Measurements from ENCODE around the gene MRPL17.
A peak's percentile ranks its signal among the peaks of the same experiment; 100 is the strongest.

MRPL17 gene

DNA sequence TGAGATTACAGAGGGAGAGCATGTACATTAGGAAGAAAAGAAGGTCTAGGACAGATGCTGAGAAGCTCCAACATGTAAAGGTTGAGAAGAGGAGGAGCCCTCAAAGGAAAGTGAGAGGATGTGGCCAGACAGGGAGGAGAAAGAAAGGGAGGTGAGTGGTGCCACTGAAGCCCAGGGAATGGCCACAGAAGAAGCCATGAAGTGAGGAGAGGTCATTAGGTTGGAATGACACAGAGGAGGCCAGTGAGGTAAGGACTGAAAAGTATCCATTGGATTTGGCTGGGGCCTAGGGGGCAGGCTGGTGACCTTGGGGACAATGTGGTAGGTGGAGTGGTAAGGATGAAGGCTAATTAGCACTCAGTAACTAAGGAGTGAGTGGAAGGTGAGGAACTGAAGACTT, 24.5 kb downstream of the MRPL17 start:
- H3K27ac ChIP-seq, result no peak overlapping the region
- H3K4me3 ChIP-seq, result no peak overlapping the region
- no peak overlapping the region for H3K4me2 ChIP-seq
- no peak for TF ChIP-seq Cebpa-rat (IDR thresholded peaks at IDR 0.05)
- no peaks in the 10 kb centered on the region for H3K36me3 ChIP-seq
- H4K20me1 ChIP-seq, result no peaks in the 10 kb centered on the region
- H3K27me3 ChIP-seq, result peaks cover 18 to 39% (median 35%) of the 10 kb centered on the region in 11 experiments
- H3K4me1 ChIP-seq, result peaks cover 11 to 24% (median 15%) of the 10 kb centered on the region in 10 experiments
- H3K9ac ChIP-seq, result no peak overlapping the region
- no peaks in the 10 kb centered on the region for H3K9me3 ChIP-seq (replicated peaks in 1 of 11)

DNA sequence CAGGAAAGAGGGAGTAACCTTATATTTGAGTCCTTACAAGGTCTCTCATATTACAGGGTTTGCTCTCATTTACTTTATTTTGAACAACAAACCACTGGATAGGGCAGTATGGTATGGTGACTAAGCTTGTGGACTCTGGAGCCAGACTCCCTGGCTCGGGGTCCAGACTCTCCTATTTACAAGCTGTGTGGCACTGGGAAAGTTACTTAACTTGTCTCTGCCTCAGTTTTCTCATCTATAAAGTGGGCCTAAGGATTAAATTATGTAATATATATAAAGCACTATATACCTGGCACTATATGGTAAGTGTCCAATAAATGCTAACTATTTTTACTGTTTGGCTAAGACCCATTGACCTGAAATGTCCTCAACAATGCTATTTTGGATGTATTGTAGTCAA, 25.8 kb downstream of the MRPL17 start:
- peaks cover 0 to 7% (median 0%) of the 10 kb centered on the region in 11 experiments; a peak in 3 of 22 replicates for H4K20me1 ChIP-seq
- no peak for TF ChIP-seq Cebpa-rat (IDR thresholded peaks at IDR 0.05)
- H3K4me3 ChIP-seq, result no peak overlapping the region
- H3K9ac ChIP-seq, result no peak overlapping the region
- H3K9me3 ChIP-seq (replicated peaks in 1 of 11), result no peaks in the 10 kb centered on the region
- H3K27ac ChIP-seq, result no peak overlapping the region
- no peak overlapping the region for H3K4me2 ChIP-seq
- H3K4me1 ChIP-seq, result peaks cover 15 to 37% (median 28%) of the 10 kb centered on the region in 10 experiments
- peaks cover 18 to 40% (median 35%) of the 10 kb centered on the region in 11 experiments for H3K27me3 ChIP-seq
- H3K36me3 ChIP-seq, result no peaks in the 10 kb centered on the region

- Histone ChIP-seq H3K4me1 (peaks cover 15 to 41% (median 31%) of the 10 kb centered on the region in 10 experiments), H3K4me3 (no peak overlapping the region), H3K4me2 (peak overlapping the region in 1 of 11 experiments; percentile 60; a peak in 2 of 22 replicates), H3K27me3 (peaks cover 18 to 40% (median 35%) of the 10 kb centered on the region in 11 experiments), H3K9ac (no peak overlapping the region), H4K20me1 (peaks cover 0 to 7% (median 0%) of the 10 kb centered on the region in 11 experiments; a peak in 3 of 22 replicates), H3K36me3 (no peaks in the 10 kb centered on the region), H3K27ac (no peak overlapping the region), H3K9me3 (replicated peaks in 1 of 11) (no peaks in the 10 kb centered on the region)
- TF ChIP-seq Cebpa-rat (IDR thresholded peaks at IDR 0.05), result no peak
These were observed 26.2 kb downstream of the MRPL17 start for GRCh38 chr11:6656936-6657335.

DNA sequence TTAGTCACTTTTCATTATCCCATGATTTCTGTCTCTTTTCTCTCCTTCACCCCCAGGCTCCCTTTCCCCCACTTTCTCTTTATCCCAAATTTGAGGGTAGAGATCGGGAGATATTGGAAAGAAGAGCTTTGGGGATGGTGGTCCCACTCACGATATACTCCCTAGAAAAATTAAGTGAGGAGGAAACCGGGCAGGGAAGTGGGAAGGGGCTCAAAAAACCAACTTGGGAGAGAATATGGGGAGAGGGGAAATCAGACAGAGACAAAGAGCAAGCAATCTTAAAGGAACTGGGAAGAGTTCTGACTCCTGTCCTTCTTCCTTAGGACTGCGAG, 26.6 kb downstream of the MRPL17 start:
- peaks cover 15 to 42% (median 32%) of the 10 kb centered on the region in 10 experiments for H3K4me1 ChIP-seq
- no peak for TF ChIP-seq Cebpa-rat (IDR thresholded peaks at IDR 0.05)
- H3K27me3 ChIP-seq, result peaks cover 18 to 40% (median 35%) of the 10 kb centered on the region in 11 experiments
- no peaks in the 10 kb centered on the region for H3K9me3 ChIP-seq (replicated peaks in 1 of 11)
- no peaks in the 10 kb centered on the region for H3K36me3 ChIP-seq
- no peak overlapping the region for H3K27ac ChIP-seq
- H3K4me3 ChIP-seq, result peak overlapping the region in 2 of 10 experiments; percentile 70 to 72; a peak in 1 of 20 replicates
- H4K20me1 ChIP-seq, result peaks cover 0 to 7% (median 0%) of the 10 kb centered on the region in 11 experiments; a peak in 3 of 22 replicates
- H3K4me2 ChIP-seq, result peak overlapping the region in 10 of 11 experiments; percentile 45 to 70 (median 62); a peak in 16 of 22 replicates
- no peak overlapping the region; a peak in 3 of 22 replicates for H3K9ac ChIP-seq

DNA sequence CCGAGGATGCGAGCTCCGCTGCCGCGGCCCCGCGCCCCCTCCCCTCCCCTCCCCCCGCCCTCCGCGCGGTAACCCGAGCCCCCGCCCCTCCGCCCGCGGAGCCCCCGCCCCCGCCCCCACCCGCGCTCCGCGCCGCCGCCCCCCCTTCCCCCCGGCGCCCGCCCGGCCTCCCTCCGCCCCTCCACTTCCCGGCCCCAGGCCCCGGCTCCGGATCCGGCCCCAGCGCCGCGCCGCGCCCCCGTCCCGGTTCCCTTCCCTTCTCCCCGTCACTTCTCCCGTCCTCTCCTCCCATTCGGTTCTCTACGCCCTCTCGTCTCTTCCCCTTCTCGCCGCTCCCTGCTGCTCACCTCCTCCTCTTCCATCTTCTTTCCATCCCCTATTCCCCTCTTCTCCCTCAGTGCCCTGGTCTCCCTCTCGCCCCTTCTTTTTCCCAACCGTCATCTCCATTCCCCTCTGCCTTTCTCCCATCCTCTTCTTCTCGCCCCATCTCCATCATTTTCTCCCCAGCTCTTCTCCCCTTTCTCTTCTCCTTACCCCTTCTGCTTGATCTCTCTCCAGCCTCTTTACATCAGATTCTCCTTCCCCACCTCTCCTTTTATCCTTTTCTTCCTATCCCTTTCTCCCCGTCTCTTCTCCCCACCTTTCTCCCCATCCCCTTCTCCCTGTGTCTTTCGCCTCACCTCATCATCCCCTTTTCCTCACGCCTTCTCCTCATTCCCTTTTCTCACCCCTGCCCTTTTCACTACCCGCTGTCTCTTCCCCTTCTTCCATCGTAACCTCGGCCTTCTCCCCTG, 27.2 kb downstream of the MRPL17 start, which contains the start of gene DCHS1:
TSS of gene DCHS1 (minus strand) at position 20 of the 794 bp plus-strand sequence. CDS start 14,196 bp downstream, outside the sequence.
- Histone ChIP-seq H3K4me3 (peak within 1 kb of the TSS; percentile 55 to 78 (median 71)), H3K4me2 (peak within 1 kb of the TSS; percentile 69 to 85 (median 78)), H3K27me3 (peaks cover 18 to 40% (median 35%) of the 10 kb centered on the region in 11 experiments), H4K20me1 (peaks cover 0 to 7% (median 0%) of the 10 kb centered on the region in 11 experiments; a peak in 3 of 22 replicates), H3K9me3 (replicated peaks in 1 of 11) (no peaks in the 10 kb centered on the region), H3K4me1 (peaks cover 15 to 46% (median 34%) of the 10 kb centered on the region in 10 experiments), H3K9ac (peak within 1 kb of the TSS; percentile 76 to 91 (median 84)), H3K36me3 (no peaks in the 10 kb centered on the region), H3K27ac (peak within 1 kb of the TSS in 10 of 11 experiments; percentile 62 to 88 (median 84); a peak in 19 of 22 replicates)
- TF ChIP-seq Cebpa-rat (IDR thresholded peaks at IDR 0.05), result no peak

GRCh38 chr11:6655020-6655789, 27.9 kb downstream of the MRPL17 start:
- peaks cover 18 to 40% (median 35%) of the 10 kb centered on the region in 11 experiments for H3K27me3 ChIP-seq
- no peaks in the 10 kb centered on the region for H3K9me3 ChIP-seq (replicated peaks in 1 of 11)
- peak overlapping the region; percentile 76 to 91 (median 84) for H3K9ac ChIP-seq
- peaks cover 15 to 49% (median 34%) of the 10 kb centered on the region in 10 experiments for H3K4me1 ChIP-seq
- no peaks in the 10 kb centered on the region for H3K36me3 ChIP-seq
- TF ChIP-seq Cebpa-rat (IDR thresholded peaks at IDR 0.05), result no peak
- H3K27ac ChIP-seq, result peak overlapping the region in 10 of 11 experiments; percentile 62 to 88 (median 84); a peak in 19 of 22 replicates
- H4K20me1 ChIP-seq, result peaks cover 0 to 7% (median 0%) of the 10 kb centered on the region in 11 experiments; a peak in 3 of 22 replicates
- peak overlapping the region; percentile 64 to 85 (median 78) for H3K4me2 ChIP-seq
- peak overlapping the region; percentile 55 to 78 (median 71) for H3K4me3 ChIP-seq

- peaks cover 18 to 40% (median 35%) of the 10 kb centered on the region in 11 experiments for H3K27me3 ChIP-seq
- peaks cover 0 to 7% (median 0%) of the 10 kb centered on the region in 11 experiments; a peak in 3 of 22 replicates for H4K20me1 ChIP-seq
- no peak for TF ChIP-seq Cebpa-rat (IDR thresholded peaks at IDR 0.05)
- H3K4me2 ChIP-seq, result peak overlapping the region; percentile 64 to 85 (median 78)
- no peaks in the 10 kb centered on the region for H3K9me3 ChIP-seq (replicated peaks in 1 of 11)
- no peaks in the 10 kb centered on the region for H3K36me3 ChIP-seq
- H3K27ac ChIP-seq, result peak overlapping the region in 9 of 11 experiments; percentile 66 to 88 (median 84); a peak in 18 of 22 replicates
- peak overlapping the region; percentile 55 to 78 (median 71); a peak in 19 of 20 replicates for H3K4me3 ChIP-seq
- H3K9ac ChIP-seq, result peak overlapping the region; percentile 76 to 91 (median 84); a peak in 21 of 22 replicates
- H3K4me1 ChIP-seq, result peaks cover 15 to 53% (median 35%) of the 10 kb centered on the region in 10 experiments
These were observed 28.7 kb downstream of the MRPL17 start for GRCh38 chr11:6654281-6655019.

DNA sequence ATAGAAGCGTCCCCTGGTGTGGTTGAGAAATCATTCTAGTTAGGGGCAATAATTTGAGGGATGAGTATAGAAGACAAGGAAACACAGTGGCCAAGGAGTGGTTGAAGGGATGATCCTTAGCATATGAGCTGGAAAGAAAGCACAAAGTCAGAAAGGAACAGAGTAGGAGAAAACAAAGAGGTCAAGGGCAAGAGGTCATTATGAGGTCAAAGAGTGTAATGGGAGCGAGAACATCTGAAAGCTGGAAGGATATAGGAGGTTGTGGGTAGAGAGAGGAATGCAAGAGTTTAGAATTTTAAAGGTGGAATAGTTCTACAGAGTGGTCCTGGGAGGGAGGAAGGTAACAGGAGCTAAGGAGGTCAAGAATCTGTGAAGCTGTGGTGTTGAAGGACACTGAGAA, 29.5 kb downstream of the MRPL17 start:
- Histone ChIP-seq H3K4me3 (no peak overlapping the region), H3K9ac (no peak overlapping the region), H3K27me3 (peaks cover 18 to 40% (median 35%) of the 10 kb centered on the region in 11 experiments), H3K9me3 (replicated peaks in 1 of 11) (no peaks in the 10 kb centered on the region), H3K27ac (no peak overlapping the region), H3K36me3 (no peaks in the 10 kb centered on the region), H4K20me1 (peaks cover 0 to 7% (median 0%) of the 10 kb centered on the region in 11 experiments; a peak in 3 of 22 replicates), H3K4me2 (peak overlapping the region; percentile 64 to 85 (median 78); a peak in 21 of 22 replicates), H3K4me1 (peaks cover 15 to 61% (median 42%) of the 10 kb centered on the region in 10 experiments)
- TF ChIP-seq Cebpa-rat (IDR thresholded peaks at IDR 0.05), result no peak

Data from BLaER1 treated with 17β-estradiol and CSF1 and Interleukin-3, amounts not matched to agents 10 nM and 100 nM (cell line).